Muscle of leg (tissue), 11 donors: ENCODE data around the gene RIN1. TPM values are rescaled to one million over a fixed set of nuclear protein-coding genes. Genes with fewer than 3 reads are reported as not detected.

ENCODE experiments used
- DNase-seq: peaks from one replicate; pipeline ENCODE4 v3.0.0; 2013
- H3K27ac ChIP-seq: one replicate; pipeline ENCODE4 v1.5.1; 2013; ENCODE audit warnings: mild to moderate bottlenecking, low read length, control low read depth
- H3K27me3 ChIP-seq: one replicate; pipeline ENCODE4 v1.6.1; 2013; ENCODE audit warnings: low read length; ENCODE audit not compliant: control insufficient read depth, insufficient read depth
- H3K36me3 ChIP-seq: one replicate; pipeline ENCODE4 v1.6.1; 2013; ENCODE audit warnings: low read length; ENCODE audit not compliant: control insufficient read depth, insufficient read depth
- H3K4me1 ChIP-seq: one replicate; pipeline ENCODE4 v1.6.1; 2013; ENCODE audit warnings: low read length; ENCODE audit not compliant: control insufficient read depth, insufficient read depth
- H3K4me3 ChIP-seq: one replicate; pipeline ENCODE4 v1.5.1; 2013; ENCODE audit warnings: low read length, control low read depth
- H3K9me3 ChIP-seq: replicated peaks from 2 replicates; pipeline ENCODE4 v1.6.1; 2013; ENCODE audit warnings: low read depth, low read length; ENCODE audit not compliant: control insufficient read depth
- WGBS: methylation state at CpG from one replicate; pipeline ENCODE4 v1.1.5; 2013; ENCODE audit warnings: missing lambda C conversion rate; ENCODE audit not compliant: insufficient coverage; 5-methylcytosine and 5-hydroxymethylcytosine counted together
- polyA plus RNA-seq, 8 donors: library from polyadenylated mRNA; unstranded; fragments of 120-200 nt; gene quantifications; one replicate each; pipeline versions ENCODE4 v1.2.1 to v1.2.3, GENCODE V29; 2013; ENCODE audit warnings: inconsistent platforms in 1 of 8, low replicate concordance in 1 of 8; ENCODE audit not compliant: insufficient read length in 8 of 8, insufficient read depth in 1 of 8
- total RNA-seq: library from RNA; stranded (reverse); fragments of 120-200 nt; gene quantifications from one replicate; pipeline ENCODE4 v1.2.4, GENCODE V29; 2013

The RIN1 gene
- total and polyA plus RNA-seq, 9 donors = 5.3 to 9.6 (median 7.6) TPM

DNA sequence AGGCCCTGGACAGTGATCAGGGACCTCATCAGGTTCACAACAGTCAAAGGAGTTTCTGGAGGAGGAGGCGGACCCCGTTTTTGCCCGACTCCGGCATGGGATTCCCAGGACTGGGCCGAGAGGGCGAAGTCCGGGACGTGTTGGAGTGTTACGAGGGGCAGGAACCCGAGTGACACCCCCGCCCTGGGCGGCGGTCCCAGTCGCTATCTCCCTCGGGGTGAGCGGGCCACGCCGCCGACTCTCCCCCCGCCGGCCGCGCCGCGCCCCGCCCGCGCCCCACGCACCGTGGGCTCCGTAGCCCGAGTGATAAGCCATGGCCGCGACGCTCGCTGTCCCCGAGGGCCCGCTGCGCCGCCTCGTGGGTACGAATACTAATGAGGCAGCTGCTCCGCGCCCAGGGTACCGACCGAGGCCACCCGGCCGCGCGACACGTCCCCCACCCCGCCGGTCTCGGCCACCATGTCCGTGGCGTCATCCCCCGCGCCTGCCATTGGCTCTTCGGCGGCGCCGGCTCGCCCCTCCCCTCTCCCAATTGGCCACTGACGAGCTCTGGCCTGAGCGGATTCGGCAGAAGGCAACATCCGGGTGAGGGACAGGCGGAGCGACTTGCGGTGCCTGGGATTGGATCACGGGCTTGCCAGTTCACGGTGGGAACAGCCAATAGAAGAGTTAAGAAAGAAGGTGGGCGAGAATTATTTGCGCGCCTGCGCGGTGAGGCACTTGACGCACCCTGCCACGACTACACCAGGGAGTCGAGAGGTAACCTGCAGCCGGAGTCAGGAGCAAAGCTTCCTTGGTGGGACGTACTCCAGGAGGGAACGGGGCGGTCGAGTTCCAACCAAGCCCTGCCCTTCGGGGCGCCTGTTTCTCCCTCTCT is 47.3 kb downstream of the RIN1 start, which contains the start of gene YIF1A:
Gene YIF1A (minus strand): TSS at position 473 of the 877 bp plus-strand sequence. CDS start 158 bp downstream, at position 315.
- Histone ChIP-seq H3K27ac (peak within 1 kb of the TSS; percentile 96), H3K4me1 (peaks cover 25% of the 10 kb centered on the region), H3K36me3 (peaks cover 32% of the 10 kb centered on the region), H3K27me3 (peaks cover 38% of the 10 kb centered on the region), H3K4me3 (peak within 1 kb of the TSS; percentile 92), H3K9me3 (no peaks in the 10 kb centered on the region)
- WGBS = under 1% methylated on average over 80 of the region's 87 CpGs
- DNase-seq = peak; percentile 100

DNA sequence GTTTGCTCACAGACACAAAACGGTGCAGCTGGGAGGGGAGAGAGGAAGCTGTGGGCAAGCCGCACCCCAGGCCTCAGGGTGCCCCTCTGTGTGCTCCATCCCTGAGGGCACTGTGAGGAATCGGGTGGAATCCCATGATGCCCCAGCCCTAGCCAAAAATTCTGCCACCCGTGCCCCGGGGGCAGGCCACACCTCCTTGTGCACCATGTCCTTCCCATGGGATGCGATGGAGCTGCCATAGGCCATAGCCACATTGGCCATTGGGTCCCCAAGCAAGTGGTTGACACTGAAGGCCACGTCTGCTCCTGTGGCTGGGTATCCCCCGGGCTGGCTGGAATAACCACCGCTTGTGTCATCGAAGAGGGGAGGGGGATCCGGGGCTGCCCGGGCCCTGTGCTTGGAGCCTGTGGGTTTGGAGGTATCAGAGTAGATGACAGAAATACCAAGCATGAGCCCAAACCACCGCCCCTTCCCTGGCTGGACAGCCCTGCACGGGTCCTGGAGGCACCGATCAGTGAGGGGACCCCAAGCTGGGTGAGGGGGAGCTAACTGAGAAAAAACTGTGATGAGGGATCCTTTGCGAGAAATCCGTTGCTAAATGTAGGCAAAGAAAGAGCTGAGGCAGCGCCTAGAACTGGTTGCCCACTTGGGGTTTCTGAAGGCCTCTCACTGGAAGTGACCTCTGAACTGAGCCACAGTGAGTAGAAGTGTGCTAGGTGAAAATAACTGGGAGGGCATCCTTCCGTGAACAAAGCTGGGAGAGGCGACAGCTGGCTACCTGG is 48.2 kb downstream of the RIN1 start:
- Histone ChIP-seq H3K36me3 (peaks cover 39% of the 10 kb centered on the region), H3K4me3 (peak overlapping the region; percentile 92), H3K9me3 (no peaks in the 10 kb centered on the region), H3K27me3 (peaks cover 30% of the 10 kb centered on the region), H3K4me1 (peaks cover 26% of the 10 kb centered on the region), H3K27ac (peak overlapping the region; percentile 91)
- DNase-seq = no peak
- 19% methylated on average over 14 of the region's 20 CpGs for WGBS

DNA sequence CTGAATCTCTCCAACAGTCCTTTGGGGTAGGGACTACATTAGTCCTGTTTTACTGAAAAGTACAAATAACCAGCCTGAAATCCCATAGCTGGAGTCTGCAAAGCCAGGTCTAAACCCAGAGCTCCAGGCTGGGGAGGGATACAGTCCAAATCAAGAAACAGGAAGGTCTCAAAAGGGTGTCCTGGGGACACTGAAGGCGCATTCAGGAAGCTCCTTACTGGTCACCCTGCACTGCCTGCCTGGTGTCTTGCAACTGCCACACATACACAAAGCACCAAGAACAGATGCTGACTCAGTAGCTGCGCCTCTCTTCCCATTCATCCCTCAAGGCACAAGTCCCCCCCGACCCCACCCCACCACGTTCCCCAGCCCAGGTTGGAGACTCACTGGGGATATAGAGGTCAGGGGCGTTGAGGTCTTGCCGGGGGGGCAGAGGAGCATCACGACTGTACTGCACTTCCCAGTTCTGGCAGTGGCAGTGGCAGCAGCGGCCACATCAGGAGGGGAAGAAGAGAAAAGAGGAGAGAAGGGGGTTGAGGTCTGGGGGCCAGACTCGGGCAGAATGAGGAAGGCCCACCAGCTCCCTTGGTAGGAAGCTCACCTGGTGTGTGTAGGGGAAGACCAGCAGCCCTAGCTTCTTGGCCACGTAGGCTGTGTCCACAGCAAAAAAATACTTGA is 48.9 kb downstream of the RIN1 start:
- WGBS = 67% methylated on average over 6 of the region's 10 CpGs
- no peaks in the 10 kb centered on the region for H3K9me3 ChIP-seq
- peaks cover 33% of the 10 kb centered on the region for H3K4me1 ChIP-seq
- no peak overlapping the region for H3K4me3 ChIP-seq
- peaks cover 41% of the 10 kb centered on the region for H3K36me3 ChIP-seq
- peaks cover 23% of the 10 kb centered on the region for H3K27me3 ChIP-seq
- no peak for DNase-seq
- no peak overlapping the region for H3K27ac ChIP-seq

DNA sequence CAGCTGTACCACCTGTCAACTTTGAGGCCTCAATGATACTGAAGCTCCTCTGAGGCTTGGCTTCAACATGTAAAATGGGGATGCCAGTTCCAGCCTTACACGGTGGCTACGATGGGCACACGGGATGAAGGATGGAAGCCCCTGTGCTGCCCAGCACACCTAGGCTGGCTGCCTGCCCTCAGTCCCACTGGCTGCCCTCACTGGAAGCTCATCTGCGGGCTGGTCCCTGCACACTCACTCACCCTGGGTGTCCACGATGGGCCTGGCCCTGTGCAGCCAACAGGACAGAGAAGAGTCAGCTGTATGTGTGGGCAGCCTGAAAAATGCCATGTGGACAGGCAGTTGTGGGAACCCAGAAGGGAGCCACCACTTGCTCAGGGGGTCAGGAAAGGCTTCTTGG is 49.5 kb downstream of the RIN1 start:
- Histone ChIP-seq H3K27ac (no peak overlapping the region), H3K4me3 (no peak overlapping the region), H3K4me1 (peaks cover 40% of the 10 kb centered on the region), H3K27me3 (peaks cover 17% of the 10 kb centered on the region), H3K9me3 (no peaks in the 10 kb centered on the region), H3K36me3 (peaks cover 41% of the 10 kb centered on the region)
- 79% methylated on average over 4 of the region's 5 CpGs for WGBS
- no peak for DNase-seq

DNA sequence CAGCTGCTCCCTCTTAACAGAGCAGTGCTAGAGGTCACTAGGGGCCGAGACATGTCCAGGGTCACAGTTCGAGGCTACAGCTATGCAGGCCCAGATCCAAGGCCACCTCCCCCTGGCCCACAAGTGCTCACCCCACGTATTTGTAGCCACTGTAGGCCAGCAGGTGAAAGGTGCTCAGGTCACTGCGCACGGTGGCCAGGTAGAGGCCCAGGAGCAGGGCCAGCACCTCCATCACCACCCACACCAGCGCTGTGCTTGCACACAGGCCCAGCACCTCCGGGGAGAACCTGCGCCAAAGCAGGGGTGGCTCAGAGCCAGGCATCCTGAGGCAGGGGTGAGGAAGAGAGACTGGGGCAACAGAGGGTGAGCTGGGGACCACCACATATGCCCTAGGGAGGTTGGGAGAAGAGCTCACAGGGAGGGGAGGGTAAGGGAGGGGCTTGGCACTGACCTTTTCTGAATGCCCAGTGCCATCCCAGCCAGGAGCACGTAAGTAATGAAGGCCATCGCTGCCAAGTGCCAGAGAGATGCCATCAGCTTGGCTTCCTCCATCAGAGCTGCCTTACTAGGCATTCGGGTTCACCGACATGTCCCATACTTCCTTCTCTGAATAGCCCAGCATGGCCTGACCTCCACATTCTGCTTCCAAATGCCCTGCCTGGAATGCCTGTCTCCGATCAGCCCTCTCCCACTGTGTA is 50.8 kb downstream of the RIN1 start:
- DNase-seq = peak; percentile 24
- 79% methylated on average over 12 of the region's 13 CpGs for WGBS
- H3K4me3 ChIP-seq = no peak overlapping the region
- no peak overlapping the region for H3K27ac ChIP-seq
- H3K4me1 ChIP-seq = peaks cover 49% of the 10 kb centered on the region
- no peaks in the 10 kb centered on the region for H3K9me3 ChIP-seq
- H3K27me3 ChIP-seq = peaks cover 7% of the 10 kb centered on the region
- H3K36me3 ChIP-seq = peaks cover 41% of the 10 kb centered on the region

DNA sequence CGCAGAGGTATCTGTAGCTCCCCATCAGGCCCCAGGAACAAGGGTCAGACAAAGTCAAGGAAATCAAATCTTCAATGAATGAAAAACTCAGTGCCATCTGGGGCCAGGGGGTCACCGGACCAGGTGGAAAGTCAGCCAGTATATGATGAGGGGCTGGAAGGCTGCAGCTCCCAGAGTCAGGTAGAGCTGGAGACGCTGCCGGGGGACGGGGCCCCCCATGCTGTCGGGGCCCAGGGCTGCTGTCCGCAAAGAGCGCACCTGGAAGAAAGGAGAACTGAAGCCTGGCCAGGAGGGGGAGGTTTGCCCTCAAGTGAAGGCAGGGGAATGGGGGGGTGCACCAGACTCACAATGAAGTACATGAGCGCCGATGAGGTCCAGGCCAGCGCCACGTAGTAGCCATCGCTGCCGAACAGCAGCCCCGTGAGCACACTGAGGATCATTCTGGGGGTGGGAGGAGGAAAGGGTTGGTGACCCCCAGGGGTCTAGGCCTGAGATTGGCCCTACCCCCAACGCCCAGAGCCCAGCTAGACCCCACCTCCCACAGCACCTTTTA is 51.6 kb downstream of the RIN1 start:
- Histone ChIP-seq H3K27me3 (no peaks in the 10 kb centered on the region), H3K9me3 (no peaks in the 10 kb centered on the region), H3K36me3 (peaks cover 41% of the 10 kb centered on the region), H3K4me3 (no peak overlapping the region), H3K27ac (no peak overlapping the region), H3K4me1 (peaks cover 51% of the 10 kb centered on the region)
- 87% methylated on average over 15 of the region's 16 CpGs for WGBS
- peak; percentile 17 for DNase-seq

DNA sequence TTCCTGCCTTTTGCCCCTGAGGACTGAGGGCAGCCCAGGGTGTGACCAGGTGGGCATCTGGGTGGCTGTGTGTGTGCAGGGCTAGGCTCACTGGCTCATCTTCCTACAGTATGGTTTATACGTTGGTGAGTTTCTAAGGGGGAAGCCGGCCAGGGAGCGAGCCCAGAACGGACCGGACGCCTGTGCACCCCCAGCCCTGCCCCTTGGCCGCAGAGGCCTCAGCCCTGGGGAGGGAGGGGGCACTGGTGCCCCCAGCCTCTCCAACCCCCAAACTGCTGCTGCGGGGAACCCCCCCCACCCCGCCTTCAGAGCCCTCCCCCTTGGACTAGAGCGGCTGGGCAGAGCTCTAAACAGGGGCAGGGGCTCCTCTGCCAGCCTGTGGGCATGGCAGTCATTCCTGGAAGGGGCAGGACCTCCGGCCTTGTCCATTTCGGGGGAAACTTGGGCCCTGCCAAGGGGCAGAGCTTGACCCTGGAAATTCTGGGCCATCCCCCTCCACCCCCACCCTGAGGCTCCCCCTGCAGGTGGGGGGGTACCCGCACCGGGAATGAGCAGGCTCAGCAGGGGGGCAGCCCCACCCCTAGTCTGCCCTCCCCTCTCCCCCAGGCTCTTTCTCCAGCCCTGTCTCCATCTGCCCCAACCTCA is 52.7 kb downstream of the RIN1 start:
- Histone ChIP-seq H3K9me3 (no peaks in the 10 kb centered on the region), H3K27me3 (peaks cover 1% of the 10 kb centered on the region), H3K4me1 (peaks cover 59% of the 10 kb centered on the region), H3K4me3 (no peak overlapping the region), H3K36me3 (peaks cover 41% of the 10 kb centered on the region), H3K27ac (no peak overlapping the region)
- 25% methylated on average over 2 of the region's 14 CpGs for WGBS
- no peak for DNase-seq

DNA sequence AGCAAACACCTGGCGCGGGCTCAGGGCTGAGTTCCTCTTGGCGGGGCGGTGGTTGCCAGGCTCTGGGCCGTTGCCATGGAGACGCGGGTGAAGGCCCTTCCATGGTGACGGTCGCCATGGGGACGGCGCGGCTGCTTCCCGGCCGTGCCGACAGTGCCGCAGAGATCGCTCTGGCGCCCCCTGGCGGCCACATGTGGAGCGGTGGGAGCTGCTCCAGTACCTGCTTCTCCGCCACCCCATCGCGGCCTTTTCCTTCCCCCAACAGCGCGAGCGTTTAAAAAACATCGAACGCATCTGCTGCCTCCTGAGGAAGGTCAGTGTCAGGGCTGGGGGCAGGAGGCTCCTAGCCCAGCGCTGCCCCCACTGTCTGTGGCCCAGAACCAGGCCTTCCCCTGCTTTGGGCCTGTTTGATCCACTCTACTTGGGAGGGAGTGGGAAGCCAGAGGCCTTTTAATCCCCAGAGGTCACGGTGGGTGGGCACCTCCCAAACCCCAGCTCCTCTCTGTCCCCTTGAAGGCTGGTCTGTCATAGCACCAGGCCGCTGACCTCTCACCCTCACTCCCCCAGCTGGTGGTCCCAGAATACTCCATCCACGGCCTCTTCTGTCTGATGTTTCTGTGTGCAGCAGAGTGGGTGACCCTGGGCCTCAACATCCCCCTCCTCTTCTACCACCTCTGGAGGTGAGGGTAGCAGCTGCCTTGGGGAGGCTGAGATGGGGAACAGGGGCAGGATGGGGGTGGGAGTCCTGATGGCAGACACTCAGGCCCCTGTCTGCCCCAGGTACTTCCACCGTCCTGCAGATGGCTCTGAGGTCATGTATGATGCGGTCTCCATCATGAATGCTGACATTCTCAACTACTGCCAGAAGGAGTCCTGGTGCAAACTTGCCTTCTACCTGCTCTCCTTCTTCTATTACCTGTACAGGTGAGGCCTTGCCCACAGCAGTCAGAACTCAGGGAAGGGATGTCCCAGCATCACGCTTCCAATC is 53.5 kb downstream of the RIN1 start:
- H3K27ac ChIP-seq = no peak overlapping the region
- no peaks in the 10 kb centered on the region for H3K9me3 ChIP-seq
- H3K4me3 ChIP-seq = no peak overlapping the region
- H3K36me3 ChIP-seq = peaks cover 41% of the 10 kb centered on the region
- H3K27me3 ChIP-seq = peaks cover 2% of the 10 kb centered on the region
- WGBS = 10% methylated on average over 22 of the region's 35 CpGs
- peaks cover 53% of the 10 kb centered on the region for H3K4me1 ChIP-seq
- DNase-seq = peak; percentile 97
